ENCODE data around the gene LYRM4.
A peak's percentile ranks its signal among the peaks of the same experiment; 100 is the strongest.

Gene LYRM4

GRCh38 chr6:5104667-5105066 is 156.1 kb downstream of the LYRM4 start:
- H3K4me3 ChIP-seq (ENCODE audit: low read depth, low read length), result no peak overlapping the region
- no peak for TF ChIP-seq CTCF (IDR thresholded peaks at IDR 0.05; ENCODE audit: low read depth, low read length)
- no peak for DNase-seq (ENCODE audit: low read depth, low spot score)
- in situ Hi-C loops (cut with HindIII; ENCODE audit: low sequenced_read_pairs), result no loop called here

- no peak for TF ChIP-seq CTCF (IDR thresholded peaks at IDR 0.05; ENCODE audit: low read depth, low read length)
Observed at GRCh38 chr6:5103250-5103649, 157.5 kb downstream of the LYRM4 start.

GRCh38 chr6:5102267-5102970 is 158.3 kb downstream of the LYRM4 start:
- no peak overlapping the region for H3K4me3 ChIP-seq (ENCODE audit: low read depth, low read length)
- DNase-seq (ENCODE audit: low read depth, low spot score), result no peak
- in situ Hi-C loops (cut with HindIII; ENCODE audit: low sequenced_read_pairs), result no loop called here
- TF ChIP-seq CTCF (IDR thresholded peaks at IDR 0.05; ENCODE audit: low read depth, low read length), result no peak

More at GRCh38 chr6:5103250-5103649, 157.5 kb downstream of the LYRM4 start:
- in situ Hi-C loops (cut with HindIII; ENCODE audit: low sequenced_read_pairs), result no loop called here
- no peak overlapping the region for H3K4me3 ChIP-seq (ENCODE audit: low read depth, low read length)
- peak; percentile 14 for DNase-seq (ENCODE audit: low read depth, low spot score)

- in situ Hi-C loops (cut with HindIII; ENCODE audit: low sequenced_read_pairs), result no loop called here
- no peak for DNase-seq (ENCODE audit: low read depth, low spot score)
- TF ChIP-seq CTCF (IDR thresholded peaks at IDR 0.05; ENCODE audit: low read depth, low read length), result no peak
- H3K4me3 ChIP-seq (ENCODE audit: low read depth, low read length), result no peak overlapping the region
Observed at GRCh38 chr6:5100806-5101205, 159.9 kb downstream of the LYRM4 start.

- in situ Hi-C loops (cut with HindIII; ENCODE audit: low sequenced_read_pairs), result no loop called here
- no peak for TF ChIP-seq CTCF (IDR thresholded peaks at IDR 0.05; ENCODE audit: low read depth, low read length)
- no peak for DNase-seq (ENCODE audit: low read depth, low spot score)
- H3K4me3 ChIP-seq (ENCODE audit: low read depth, low read length), result no peak overlapping the region
Observed at GRCh38 chr6:5099537-5099936, 161.2 kb downstream of the LYRM4 start.

- TF ChIP-seq CTCF (IDR thresholded peaks at IDR 0.05; ENCODE audit: low read depth, low read length), result no peak
- H3K4me3 ChIP-seq (ENCODE audit: low read depth, low read length), result no peak overlapping the region
- no peak for DNase-seq (ENCODE audit: low read depth, low spot score)
- in situ Hi-C loops (cut with HindIII; ENCODE audit: low sequenced_read_pairs), result no loop called here
Observed at GRCh38 chr6:5098501-5099270, 162.1 kb downstream of the LYRM4 start.

Measured in astrocyte of the spinal cord (primary cell).